ENCODE data around the gene POLG2.

Gene POLG2

DNA sequence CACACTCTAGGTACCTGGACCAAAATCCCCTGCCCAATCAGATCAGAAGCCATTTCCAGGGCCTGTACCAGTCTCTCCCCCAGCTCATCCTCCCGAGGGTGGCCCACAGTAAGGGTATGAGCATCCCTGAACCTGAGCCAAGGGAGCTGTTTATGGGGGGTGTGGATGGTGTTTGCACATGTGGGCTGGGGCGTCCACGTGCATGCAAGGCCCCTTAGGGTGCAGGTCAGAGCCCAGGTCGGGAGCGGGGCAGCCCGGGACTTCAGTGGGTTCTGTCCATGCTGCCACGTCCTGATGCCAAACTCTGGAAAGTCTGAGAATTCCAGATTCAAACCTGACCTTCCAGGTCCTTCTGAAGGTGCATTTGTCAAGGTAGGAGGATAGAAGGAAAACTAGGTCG is 38.1 kb downstream of the POLG2 start:
- no peak overlapping the region for H3K4me3 ChIP-seq (ENCODE audit: low read depth, low read length)
- in situ Hi-C loops (cut with HindIII; ENCODE audit: low sequenced_read_pairs): no loop called here
- DNase-seq (ENCODE audit: low read depth, low spot score): no peak
- TF ChIP-seq, protein P1, sequence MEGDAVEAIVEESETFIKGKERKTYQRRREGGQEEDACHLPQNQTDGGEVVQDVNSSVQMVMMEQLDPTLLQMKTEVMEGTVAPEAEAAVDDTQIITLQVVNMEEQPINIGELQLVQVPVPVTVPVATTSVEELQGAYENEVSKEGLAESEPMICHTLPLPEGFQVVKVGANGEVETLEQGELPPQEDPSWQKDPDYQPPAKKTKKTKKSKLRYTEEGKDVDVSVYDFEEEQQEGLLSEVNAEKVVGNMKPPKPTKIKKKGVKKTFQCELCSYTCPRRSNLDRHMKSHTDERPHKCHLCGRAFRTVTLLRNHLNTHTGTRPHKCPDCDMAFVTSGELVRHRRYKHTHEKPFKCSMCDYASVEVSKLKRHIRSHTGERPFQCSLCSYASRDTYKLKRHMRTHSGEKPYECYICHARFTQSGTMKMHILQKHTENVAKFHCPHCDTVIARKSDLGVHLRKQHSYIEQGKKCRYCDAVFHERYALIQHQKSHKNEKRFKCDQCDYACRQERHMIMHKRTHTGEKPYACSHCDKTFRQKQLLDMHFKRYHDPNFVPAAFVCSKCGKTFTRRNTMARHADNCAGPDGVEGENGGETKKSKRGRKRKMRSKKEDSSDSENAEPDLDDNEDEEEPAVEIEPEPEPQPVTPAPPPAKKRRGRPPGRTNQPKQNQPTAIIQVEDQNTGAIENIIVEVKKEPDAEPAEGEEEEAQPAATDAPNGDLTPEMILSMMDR (IDR thresholded peaks at IDR 0.05; ENCODE audit: low read depth, low read length): no peak

DNA sequence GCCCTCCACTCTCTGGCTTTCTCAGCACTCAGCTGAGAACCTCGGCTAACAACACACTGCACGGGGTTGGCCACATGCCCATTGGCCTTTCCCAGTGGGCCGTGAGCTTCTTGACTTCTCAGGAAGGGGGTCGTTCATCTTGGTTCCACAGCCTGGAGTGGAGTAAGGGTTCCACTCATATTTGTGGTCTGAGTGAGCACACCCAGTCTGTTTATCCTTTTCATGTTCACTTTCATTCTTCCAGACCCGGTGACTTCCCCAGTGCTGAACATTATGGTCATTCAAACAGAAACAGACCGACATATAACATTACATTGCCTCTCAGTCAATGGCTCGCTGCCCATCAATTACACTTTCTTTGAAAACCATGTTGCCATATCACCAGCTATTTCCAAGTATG is 39.7 kb downstream of the POLG2 start:
- no peak overlapping the region for H3K4me3 ChIP-seq (ENCODE audit: low read depth, low read length)
- TF ChIP-seq, protein P1 (IDR thresholded peaks at IDR 0.05; ENCODE audit: low read depth, low read length): no peak
- DNase-seq (ENCODE audit: low read depth, low spot score): peak; percentile 80
- in situ Hi-C loops (cut with HindIII; ENCODE audit: low sequenced_read_pairs): no loop called here

DNA sequence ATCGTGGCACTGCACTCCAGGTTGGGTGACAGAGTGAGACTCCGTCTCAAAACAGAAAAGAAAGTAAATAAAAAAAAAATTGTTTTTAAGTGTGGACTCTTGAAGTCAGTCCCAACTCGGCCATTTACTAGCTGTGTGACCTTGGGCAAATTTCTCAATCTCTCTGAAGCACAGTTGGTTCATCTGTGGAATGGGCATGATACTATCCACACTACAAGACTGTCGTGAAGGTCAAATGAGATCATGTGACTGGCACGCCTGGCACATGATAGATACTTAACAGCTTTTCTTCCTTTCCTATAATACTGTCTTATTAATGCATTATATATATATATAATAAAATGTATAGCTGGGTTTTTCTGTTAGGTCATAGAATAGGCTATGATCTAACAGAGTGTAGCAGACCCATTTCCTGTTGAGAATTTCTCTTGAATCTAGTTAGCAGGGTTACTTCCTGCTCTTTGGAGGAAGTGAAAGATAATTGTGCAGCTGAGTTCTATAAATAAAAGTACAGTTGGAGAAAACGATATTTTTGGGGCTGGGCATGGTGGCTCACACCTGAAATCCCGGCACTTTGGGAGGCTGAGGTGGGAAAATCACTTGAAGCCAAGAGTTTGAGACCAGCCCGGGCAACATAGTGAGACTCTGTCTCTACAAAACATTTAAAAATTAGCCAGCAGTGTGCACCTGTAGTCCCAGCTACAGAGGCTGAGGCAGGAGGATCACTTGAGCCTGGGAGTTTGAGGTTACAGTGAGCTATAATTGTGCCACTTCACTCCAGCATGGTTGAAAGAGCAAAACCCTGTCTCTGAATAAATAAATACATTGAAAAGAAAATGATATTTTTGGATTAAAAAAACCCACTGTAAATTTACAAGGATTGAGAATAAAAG is 40.6 kb downstream of the POLG2 start:
- in situ Hi-C loops (cut with HindIII; ENCODE audit: low sequenced_read_pairs): no loop called here
- no peak for DNase-seq (ENCODE audit: low read depth, low spot score)
- TF ChIP-seq, protein P1 (IDR thresholded peaks at IDR 0.05; ENCODE audit: low read depth, low read length): no peak
- no peak overlapping the region for H3K4me3 ChIP-seq (ENCODE audit: low read depth, low read length)

DNA sequence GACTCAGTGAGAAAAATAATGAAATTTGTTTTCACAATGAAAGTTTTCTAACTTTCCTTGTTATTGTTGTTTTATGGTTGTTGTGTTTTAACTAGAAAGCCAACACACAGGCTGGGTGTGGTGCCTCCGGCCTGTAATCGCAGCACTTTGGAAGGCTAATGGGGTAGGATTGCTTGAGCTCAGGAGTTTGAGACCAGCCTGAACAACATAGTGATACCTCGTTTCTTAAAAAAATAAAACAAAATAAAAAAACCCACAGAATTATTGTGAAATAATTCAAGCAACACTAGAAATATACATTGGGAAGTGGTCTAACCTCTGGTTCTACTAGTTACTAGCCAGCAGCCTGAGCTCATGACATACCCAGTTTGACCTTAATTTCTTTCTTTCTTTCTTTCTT is 47.3 kb downstream of the POLG2 start:
- TF ChIP-seq, protein P1 (IDR thresholded peaks at IDR 0.05; ENCODE audit: low read depth, low read length): no peak
- in situ Hi-C loops (cut with HindIII; ENCODE audit: low sequenced_read_pairs): no loop called here
- no peak overlapping the region for H3K4me3 ChIP-seq (ENCODE audit: low read depth, low read length)
- no peak for DNase-seq (ENCODE audit: low read depth, low spot score)

DNA sequence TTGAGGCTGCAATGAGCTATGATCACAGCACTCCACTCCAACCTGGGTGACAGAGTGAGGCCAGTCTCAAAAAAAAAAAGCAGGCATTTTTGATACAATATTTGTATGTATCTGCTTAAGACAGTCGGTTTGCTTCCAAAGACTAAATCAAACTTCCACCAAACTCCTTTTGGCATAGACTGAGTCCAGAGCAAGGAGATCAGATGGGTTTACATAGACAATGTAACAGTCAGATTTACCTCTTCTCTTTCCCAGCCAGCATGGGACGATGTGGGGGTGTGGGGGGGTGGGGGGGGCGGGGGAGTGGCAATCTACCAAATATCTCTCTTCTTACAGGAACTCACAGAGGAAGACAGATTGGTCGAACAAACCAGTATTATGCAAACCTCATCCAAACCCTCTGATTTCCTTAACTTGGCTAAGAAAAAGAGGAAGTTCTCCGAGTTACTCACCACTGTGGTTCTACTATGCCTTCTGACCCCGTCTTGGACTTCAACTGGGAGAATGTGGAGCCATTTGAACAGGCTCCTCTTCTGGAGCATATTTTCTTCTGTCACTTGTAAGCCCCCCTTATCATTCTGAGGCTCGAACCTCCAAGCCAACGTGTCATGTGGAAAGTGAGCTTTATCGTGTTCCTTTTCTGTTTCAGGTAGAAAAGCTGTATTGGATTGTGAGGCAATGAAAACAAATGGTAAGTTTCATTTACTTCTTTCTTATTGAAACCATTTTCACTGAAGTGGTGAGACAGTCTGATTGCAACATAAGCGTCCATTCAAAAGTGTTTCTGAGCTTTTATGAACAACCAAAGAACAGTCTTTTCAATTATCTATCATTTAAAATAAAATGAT is 48.0 kb downstream of the POLG2 start, which contains the start of gene MILR1:
TSS of gene MILR1 (plus strand) at position 451 of the 848 bp plus-strand sequence. CDS start at position 505, 54 bp downstream.
- DNase-seq (ENCODE audit: low read depth, low spot score): peak; percentile 31
- H3K4me3 ChIP-seq (ENCODE audit: low read depth, low read length): no peak within 1 kb of the TSS
- TF ChIP-seq, protein P1 (IDR thresholded peaks at IDR 0.05; ENCODE audit: low read depth, low read length): no peak
- in situ Hi-C loops (cut with HindIII; ENCODE audit: low sequenced_read_pairs): no loop called here

DNA sequence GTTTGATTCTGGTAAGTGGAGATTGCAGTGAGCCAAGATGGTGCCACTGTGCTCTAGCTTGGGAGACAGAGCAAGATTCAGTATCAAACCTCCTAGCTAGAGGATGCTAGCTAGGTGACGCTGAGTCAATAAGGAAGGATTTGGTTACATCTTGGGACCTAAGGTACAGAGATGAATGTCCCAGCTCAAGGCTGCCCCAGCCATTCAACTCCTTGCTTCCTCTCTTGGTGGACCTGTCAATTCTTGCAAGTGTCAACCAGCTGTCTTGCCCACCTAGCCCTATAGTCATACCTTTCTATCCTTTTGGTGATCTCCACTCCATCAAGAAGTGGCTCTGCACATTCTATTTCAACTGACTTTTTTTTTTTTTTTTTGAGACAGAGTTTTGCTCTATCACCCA is 49.3 kb downstream of the POLG2 start:
- TF ChIP-seq, protein P1 (IDR thresholded peaks at IDR 0.05; ENCODE audit: low read depth, low read length): no peak
- H3K4me3 ChIP-seq (ENCODE audit: low read depth, low read length): no peak overlapping the region
- in situ Hi-C loops (cut with HindIII; ENCODE audit: low sequenced_read_pairs): no loop called here
- no peak for DNase-seq (ENCODE audit: low read depth, low spot score)
